GM19463 (cell line): Measurements from ENCODE around the gene PLCG2.
"Not testable (repeated sequence)": the region's sequence is repeated elsewhere in the genome, so short reads cannot be mapped to it uniquely, and the experiment has no call there.

ENCODE experiments used
- ATAC-seq: cut with Tn5 transposase; IDR thresholded peaks from one replicate; pipeline ENCODE4 v1.9.1; 2021; ENCODE audit warnings: mild to moderate bottlenecking, moderate library complexity; ENCODE audit not compliant: unreplicated experiment

PLCG2 gene

DNA sequence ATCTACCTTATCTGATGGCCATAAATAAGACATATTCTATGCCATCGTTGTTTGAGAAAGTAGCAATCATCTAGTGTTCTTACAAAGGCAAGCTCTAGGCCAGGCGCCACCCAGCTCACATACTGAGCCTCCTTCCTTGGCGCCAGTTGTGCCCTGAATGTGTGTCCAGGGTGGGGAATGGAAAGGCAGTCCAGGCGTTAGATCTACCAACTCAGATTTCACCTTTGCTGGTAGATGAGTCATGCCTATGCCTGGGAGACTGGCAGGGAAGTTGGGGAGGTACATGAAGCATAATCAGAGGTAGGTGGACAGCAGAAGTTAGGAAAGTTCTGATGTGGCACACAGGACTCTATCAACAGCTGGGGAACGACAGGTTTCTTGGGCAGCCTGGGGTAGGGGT is 208.6 kb downstream of the PLCG2 start:
- ATAC-seq: no peak

DNA sequence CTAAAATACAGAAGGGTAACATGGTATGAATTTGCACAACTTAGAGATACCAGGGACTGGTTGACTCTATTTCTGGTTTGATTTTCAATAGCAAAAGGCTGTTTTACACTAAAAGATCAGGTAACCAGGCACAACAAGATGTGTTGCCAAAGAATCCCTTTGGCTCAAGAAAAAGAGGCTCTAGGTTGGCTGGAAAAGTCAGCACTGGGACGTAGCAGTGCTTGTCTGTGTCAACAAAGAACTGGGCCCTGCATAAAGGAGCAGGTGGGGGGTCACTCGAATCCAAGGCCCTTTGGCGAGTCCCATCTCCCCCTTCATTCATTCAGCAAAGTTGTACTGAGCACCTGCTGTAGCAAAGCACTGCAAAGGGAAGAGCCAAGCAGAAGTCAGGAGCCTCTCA is 213.8 kb downstream of the PLCG2 start:
- ATAC-seq: no peak

DNA sequence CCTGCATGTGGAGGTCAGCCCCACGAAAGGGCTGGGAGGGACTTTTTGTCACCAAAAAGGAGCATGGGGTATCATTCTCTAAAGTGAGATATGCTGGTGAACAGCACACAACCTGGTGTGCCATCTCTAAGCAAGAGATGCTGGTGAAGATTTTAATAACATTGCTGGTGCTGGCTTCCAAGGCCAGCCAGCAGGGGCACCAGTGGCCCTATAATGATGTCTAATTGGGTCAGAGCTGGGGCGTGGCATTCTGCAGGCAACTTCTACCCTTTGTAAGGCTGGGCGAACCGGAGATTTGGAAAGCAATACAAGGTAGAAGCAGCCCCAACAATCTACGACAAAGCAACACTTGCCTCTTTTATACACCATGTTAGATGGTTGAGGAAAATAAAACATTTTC is 215.4 kb downstream of the PLCG2 start:
- no peak for ATAC-seq

DNA sequence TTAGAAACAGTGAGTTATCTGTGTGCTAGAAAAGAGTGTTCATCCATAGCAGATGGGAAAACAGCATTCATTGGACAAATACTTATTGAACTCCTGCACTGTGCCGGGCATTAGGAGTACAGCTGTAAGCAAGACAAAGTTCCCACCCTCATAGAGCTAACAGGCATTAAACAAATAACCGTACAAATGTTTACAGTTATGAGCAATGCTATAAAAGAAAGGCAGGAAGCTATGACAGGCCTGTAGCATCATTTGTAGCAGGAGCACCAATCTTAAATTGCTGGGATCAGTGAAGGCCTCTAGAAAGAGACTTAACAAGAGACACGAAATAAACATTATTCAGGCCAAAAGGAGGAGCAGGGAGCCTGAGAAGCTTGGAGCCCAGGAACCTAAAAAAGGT is 216.6 kb downstream of the PLCG2 start:
- ATAC-seq: no peak

DNA sequence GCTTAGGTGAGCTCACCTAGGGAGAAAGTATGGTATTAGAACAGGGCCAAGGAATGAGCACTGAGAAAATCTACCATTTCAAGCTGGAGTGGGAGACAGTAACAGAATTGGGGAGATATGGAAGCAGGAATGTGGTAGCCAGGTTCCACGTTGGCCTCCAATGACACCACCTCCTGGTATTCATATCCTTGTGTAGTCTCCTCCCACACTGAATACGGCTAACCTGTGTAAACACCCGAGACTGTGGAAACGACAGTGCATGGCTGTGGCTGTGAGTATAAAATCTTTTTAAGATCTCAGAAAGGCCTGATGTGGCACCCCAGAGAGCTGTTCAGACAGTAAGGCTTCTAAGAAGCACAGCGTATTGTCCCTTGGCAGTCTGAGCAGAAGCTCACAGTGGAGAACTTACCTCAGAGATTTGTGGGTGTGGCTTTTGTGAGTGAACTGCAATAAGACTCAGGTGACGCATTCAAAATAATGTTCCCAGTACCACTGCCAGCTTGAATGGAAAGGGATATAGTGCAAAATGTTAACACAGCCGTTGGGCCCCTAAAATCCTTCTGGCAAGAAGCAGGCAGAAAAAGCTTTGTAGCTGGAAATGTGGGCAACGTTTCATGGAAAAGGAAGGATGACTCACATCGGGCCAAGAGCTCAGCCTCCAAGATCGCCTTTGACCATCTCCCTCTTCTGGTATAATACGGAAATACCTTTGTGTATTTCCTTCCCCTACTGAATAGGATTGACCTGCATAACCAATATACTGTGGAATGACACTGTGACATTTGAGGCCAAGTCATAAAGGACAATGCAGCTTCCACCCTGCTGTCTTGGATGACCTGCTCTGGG is 217.8 kb downstream of the PLCG2 start:
- ATAC-seq: no peak

DNA sequence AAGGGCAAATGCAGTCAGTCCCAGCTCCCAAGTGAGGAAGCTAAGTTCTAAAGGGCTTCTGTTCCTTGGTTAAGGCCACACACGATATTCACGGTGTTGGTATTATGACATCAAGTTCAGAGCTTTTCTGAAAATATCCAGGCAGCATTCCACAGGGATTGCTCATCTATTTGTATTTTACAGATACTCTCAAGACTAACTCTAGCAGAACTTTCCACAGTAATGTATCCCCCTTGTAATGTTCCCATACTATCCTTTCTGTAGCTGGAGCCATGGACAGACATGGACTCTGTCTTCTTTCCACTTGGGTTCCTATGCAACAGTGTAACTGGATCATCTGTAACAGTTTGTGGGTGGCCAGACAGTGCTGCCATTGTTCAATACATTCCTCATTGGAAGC is 218.6 kb downstream of the PLCG2 start:
- ATAC-seq: no peak

DNA sequence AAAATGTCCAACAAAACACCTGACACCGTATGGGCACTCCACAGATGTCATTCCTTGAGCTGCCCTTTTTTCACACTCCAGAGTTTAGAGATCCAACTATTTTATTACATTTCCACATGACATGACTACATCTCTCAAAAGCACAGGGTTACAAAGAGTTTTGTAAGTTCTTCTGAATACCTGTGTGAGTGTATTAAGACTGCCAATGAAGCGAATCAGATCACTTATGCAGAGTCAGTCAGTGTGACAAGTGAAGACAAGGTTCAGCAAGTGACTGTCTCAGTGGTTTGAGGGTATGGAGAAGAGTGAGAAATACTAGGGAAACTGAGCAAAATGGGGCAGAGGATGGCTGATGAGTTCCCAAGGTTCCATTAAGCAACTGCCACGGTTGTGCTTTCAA is 223.7 kb downstream of the PLCG2 start:
- ATAC-seq: no peak

DNA sequence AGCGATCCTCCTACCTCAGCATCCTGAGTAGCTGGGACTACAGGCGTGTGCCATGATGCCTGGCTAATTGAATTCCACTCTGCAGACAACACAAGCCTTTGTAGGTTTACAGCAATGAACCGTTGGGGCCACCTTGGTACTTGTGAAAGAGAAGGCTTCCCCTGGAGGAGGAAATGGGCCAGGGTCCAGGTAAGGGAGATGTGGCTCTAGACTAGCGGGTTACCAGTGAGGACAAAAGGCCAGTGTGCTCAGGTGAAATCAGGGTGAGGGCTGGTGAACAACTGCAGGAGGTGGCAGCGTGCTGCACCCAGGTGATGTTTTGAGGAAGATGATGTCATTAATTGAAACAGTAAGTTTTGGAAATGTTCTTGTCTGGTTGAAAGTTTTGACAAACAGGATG is 225.5 kb downstream of the PLCG2 start:
- no peak for ATAC-seq

DNA sequence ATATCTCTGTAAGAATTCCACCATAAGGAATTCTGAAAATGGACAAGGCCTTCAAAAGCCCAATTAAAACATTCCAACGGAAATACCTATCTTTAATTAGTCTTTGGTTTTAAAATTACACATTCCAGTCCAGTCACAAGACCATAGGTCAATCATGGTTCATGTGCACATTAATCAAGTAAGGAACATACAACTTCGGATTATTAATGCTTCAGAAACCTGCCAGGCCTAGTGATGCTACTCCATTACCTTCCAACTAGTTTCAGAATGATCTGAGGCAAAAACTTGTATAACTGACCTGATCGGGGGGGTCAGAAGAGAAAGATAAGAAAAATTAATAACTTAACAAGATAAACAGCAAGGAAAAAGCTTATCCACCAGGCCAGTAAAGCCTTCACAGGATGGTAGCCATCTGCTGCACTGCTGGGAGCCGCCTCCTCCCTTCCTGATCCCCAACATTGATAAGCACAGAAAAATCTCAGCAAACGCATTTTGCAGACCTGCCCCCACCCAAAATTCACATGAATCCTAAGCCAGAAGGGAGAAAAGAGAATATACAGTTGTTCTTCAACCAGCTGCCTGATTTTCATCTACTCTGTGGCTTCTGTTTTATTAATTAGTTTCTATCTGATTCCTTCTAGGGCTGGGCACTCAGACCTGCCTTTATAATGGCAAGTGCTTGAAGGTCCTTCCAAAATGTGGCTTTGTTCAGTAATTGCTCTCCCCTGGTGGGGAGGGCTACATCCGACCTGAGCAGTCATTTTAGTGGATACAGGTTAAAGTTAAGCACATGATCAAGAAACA is 226.1 kb downstream of the PLCG2 start:
- ATAC-seq: no peak

DNA sequence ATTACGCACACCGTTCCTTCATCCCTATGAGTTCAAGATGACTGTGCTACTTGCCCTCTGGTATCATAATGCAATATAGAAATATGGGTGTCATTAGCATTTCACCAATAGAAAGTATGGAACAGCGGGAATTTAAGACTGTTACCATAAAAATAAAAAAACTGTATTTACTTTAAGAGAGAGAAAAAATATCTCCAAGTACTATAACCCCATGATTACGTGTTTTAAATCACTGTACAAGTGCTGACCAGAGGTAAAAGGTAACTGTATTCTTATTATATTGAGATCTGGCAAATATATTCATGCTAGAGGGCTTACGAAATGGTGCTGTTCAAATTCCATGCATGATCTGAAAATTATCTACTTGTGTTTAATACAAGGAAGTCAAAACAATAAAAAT is 226.9 kb downstream of the PLCG2 start:
- ATAC-seq: no peak

DNA sequence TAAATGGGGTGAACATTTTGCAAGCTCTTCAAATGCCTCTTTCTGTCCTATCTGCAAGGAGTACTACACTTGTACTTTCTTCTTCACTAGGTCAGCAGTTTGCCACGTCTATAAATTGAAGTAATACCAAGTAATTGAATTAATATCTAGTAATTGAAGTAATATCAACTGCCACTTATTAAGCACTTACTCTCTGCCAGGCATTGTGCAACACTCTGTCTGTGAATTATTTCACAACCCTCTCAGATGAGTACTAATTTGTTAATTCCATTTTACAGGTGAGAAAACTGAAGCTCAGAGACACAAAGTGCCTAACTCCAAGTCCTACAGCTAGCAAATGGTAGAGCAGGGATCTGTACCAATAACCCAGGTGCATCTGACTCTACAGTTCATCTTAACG is 228.1 kb downstream of the PLCG2 start:
- ATAC-seq: no peak

DNA sequence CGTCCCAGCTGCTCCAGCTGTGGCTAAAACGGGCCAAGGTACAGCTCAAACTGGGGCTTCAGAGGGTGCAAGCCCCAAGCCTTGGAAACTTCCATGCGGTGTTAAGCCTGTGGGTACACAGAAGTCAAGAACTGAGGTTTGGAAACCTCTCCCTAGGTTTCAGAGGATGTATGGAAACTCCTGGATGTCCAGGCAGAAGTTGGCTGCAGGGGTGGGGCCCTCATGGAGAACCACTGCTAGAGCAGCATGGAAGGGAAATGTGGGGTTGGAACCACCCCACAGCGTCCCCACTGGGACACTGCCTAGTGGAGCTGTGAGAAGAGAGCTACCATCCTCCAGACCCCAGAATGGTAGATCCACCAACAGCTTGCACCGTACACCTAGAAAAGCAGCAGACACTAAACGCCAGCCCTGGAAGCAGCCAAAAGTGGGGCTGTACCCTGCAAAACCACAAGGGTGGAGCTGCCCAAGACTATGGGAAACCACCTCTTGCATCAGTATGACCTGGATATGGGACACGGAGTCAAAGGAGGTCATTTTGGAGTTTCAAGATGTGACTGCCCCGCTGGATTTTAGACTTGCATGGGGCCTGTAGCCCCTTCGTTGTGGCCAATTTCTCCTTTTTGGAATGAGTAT is 230.0 kb downstream of the PLCG2 start:
- ATAC-seq: no peak

DNA sequence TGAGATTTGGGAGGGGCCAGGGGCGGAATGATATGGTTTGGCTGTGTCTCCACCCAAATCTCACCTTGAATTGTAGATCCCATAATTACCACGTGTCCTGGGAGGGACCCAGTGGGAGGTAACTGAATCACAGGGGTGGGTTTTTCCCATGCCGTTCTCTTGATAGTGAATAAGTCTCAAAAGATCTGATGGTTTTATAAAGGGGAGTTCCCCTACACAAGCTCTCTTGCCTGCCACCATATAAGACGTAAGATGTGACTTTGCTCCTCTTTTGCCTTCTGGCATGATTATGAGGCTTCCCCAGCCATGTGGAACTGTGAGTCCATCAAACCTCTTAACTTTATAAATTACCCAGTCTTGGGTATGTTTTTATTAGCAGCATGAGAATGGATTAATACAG is 230.7 kb downstream of the PLCG2 start:
- not testable (repeated sequence) for ATAC-seq

DNA sequence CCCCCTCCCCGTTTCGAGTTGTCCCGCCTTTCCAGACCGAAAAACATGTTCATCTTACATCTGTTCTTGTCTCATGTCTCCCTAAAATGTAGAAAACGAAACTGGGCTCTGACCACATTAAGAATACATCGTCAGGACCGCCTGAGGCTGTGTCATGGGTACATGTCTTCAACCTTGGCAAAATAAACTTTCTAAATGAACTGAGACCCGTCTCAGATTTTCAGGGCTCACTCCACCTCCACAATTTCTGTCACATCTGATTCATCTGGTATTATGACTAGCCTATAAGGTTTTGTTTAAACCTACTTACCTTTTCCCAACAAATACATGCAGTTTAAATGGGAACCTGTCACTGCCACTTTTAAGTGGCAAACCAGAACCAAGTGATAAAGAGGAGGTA is 231.6 kb downstream of the PLCG2 start:
- ATAC-seq: no peak

DNA sequence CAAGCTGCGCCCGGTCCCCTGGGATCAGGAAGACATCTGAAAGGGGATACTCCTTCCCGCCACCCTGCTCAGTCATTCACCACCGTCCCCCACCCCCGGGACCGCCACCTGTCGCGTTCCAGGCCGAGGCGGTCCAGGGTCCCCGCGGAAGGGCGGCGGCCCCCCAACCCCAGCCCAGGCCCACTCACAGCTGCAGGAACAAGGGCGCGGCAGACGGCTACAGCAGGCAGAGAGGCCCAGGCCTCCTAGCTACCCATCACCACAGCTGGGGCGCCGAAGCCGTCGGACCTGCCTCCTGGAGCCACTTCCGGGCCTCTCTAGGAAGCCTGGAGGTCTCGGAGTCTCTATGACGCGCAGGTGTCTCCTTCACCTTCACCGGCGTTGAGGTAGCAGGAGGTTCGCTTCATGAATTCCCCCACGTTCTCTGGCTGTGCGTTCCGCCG is 232.1 kb downstream of the PLCG2 start, which contains the start of gene SDR42E1:
SDR42E1 (minus strand) TSS at position 272 of the 443 bp plus-strand sequence. CDS start 10,612 bp downstream, outside the sequence.
- ATAC-seq: peak; percentile 98
